ENCODE data around the gene ANTXR1.

ANTXR1 gene

GRCh38 chr2:69075486-69075885, 62.5 kb downstream of the ANTXR1 start:
- TF ChIP-seq, protein P1, sequence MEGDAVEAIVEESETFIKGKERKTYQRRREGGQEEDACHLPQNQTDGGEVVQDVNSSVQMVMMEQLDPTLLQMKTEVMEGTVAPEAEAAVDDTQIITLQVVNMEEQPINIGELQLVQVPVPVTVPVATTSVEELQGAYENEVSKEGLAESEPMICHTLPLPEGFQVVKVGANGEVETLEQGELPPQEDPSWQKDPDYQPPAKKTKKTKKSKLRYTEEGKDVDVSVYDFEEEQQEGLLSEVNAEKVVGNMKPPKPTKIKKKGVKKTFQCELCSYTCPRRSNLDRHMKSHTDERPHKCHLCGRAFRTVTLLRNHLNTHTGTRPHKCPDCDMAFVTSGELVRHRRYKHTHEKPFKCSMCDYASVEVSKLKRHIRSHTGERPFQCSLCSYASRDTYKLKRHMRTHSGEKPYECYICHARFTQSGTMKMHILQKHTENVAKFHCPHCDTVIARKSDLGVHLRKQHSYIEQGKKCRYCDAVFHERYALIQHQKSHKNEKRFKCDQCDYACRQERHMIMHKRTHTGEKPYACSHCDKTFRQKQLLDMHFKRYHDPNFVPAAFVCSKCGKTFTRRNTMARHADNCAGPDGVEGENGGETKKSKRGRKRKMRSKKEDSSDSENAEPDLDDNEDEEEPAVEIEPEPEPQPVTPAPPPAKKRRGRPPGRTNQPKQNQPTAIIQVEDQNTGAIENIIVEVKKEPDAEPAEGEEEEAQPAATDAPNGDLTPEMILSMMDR (IDR thresholded peaks at IDR 0.05; ENCODE audit: insufficient read depth, low read depth, low read length, missing control alignments), result no peak
- no peak for DNase-seq (ENCODE audit: low read depth)
- H3K4me3 ChIP-seq (ENCODE audit: low read depth, low read length), result no peak overlapping the region

GRCh38 chr2:69076601-69077000, 63.6 kb downstream of the ANTXR1 start:
- no peak overlapping the region for H3K4me3 ChIP-seq (ENCODE audit: low read depth, low read length)
- DNase-seq (ENCODE audit: low read depth), result no peak
- TF ChIP-seq, protein P1 (IDR thresholded peaks at IDR 0.05; ENCODE audit: insufficient read depth, low read depth, low read length, missing control alignments), result no peak

GRCh38 chr2:69077252-69077950, 64.4 kb downstream of the ANTXR1 start:
- H3K4me3 ChIP-seq (ENCODE audit: low read depth, low read length), result no peak overlapping the region
- DNase-seq (ENCODE audit: low read depth), result no peak
- TF ChIP-seq, protein P1 (IDR thresholded peaks at IDR 0.05; ENCODE audit: insufficient read depth, low read depth, low read length, missing control alignments), result no peak

GRCh38 chr2:69080071-69080470, 67.1 kb downstream of the ANTXR1 start:
- DNase-seq (ENCODE audit: low read depth), result no peak
- TF ChIP-seq, protein P1 (IDR thresholded peaks at IDR 0.05; ENCODE audit: insufficient read depth, low read depth, low read length, missing control alignments), result no peak
- H3K4me3 ChIP-seq (ENCODE audit: low read depth, low read length), result no peak overlapping the region

- DNase-seq (ENCODE audit: low read depth), result no peak
- H3K4me3 ChIP-seq (ENCODE audit: low read depth, low read length), result no peak overlapping the region
- TF ChIP-seq, protein P1 (IDR thresholded peaks at IDR 0.05; ENCODE audit: insufficient read depth, low read depth, low read length, missing control alignments), result no peak
These were observed 68.1 kb downstream of the ANTXR1 start for GRCh38 chr2:69081001-69081580.

- no peak overlapping the region for H3K4me3 ChIP-seq (ENCODE audit: low read depth, low read length)
- no peak for DNase-seq (ENCODE audit: low read depth)
- TF ChIP-seq, protein P1 (IDR thresholded peaks at IDR 0.05; ENCODE audit: insufficient read depth, low read depth, low read length, missing control alignments), result no peak
These were observed 68.8 kb downstream of the ANTXR1 start for GRCh38 chr2:69081757-69082156.

Measured in GM12865 (cell line).